Heart left ventricle (tissue), 13 donors: ENCODE data around the gene PSMB10.

Experiments used
- POLR2A ChIP-seq, 2 donors: fragments of 450-650 bp; IDR thresholded peaks; one replicate each; pipeline ENCODE4 v1.6.1; 2017; ENCODE audit warnings: antibody characterized with exemption in 2 of 2, mild to moderate bottlenecking in 2 of 2, moderate library complexity in 2 of 2
- TF ChIP-seq, protein P1 (sequence below), 12 donors: fragments of 200-600 bp; sonication (generic) in 4 of 12; IDR thresholded peaks; one replicate each; pipeline versions ENCODE4 v1.5.0 to v1.8.0; 2018 to 2022; ENCODE audit warnings: antibody characterized with exemption in 12 of 12, mild to moderate bottlenecking in 5 of 12
- donor health status: ischemic (EF 13 %, LVEDD 7.1; RV severe dilation, severe dysfunction).
- donor health status: DM: no; HTN: yes; CAD: no.
- donor health status: DM: no; HTN: no; CAD: no.
- donor health status: ischemic (EF 25% LVEDD 6.9; RV normal size, moderate dysfunction).
- donor health status: ischemic (EF 25% LVEDD 5.7; RV mildly dilated, moderate dysfunction).
- donor health status: ischemic (EF 35%, LVEDD 5.7; RV mildly dilated, moderate dysfunction).
- donor health status: nonischemic (EF 11% LVEDD 7.7; RV severe dilation, severe dysfunction).
- donor health status: DM: yes; HTN: yes; CAD: no.
- donor health status: PGD.
- donor health status: ischemic (EF 29% LVEDD 5.4; RV normal size, mild dysfunction).
- donor health status: nonischemic (EF 23%, LVEDD 6.1; RV moderate dilation, normal function).

GRCh38 chr16:67950335-67950843 lies 13.7 kb upstream of the PSMB10 start:
- TF ChIP-seq, protein P1, sequence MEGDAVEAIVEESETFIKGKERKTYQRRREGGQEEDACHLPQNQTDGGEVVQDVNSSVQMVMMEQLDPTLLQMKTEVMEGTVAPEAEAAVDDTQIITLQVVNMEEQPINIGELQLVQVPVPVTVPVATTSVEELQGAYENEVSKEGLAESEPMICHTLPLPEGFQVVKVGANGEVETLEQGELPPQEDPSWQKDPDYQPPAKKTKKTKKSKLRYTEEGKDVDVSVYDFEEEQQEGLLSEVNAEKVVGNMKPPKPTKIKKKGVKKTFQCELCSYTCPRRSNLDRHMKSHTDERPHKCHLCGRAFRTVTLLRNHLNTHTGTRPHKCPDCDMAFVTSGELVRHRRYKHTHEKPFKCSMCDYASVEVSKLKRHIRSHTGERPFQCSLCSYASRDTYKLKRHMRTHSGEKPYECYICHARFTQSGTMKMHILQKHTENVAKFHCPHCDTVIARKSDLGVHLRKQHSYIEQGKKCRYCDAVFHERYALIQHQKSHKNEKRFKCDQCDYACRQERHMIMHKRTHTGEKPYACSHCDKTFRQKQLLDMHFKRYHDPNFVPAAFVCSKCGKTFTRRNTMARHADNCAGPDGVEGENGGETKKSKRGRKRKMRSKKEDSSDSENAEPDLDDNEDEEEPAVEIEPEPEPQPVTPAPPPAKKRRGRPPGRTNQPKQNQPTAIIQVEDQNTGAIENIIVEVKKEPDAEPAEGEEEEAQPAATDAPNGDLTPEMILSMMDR (IDR thresholded peaks at IDR 0.05) = no peak
- TF ChIP-seq POLR2A (IDR thresholded peaks at IDR 0.05) = no peak
